ENCODE measurements around the gene RNPS1.

- TF ChIP-seq, protein P1, sequence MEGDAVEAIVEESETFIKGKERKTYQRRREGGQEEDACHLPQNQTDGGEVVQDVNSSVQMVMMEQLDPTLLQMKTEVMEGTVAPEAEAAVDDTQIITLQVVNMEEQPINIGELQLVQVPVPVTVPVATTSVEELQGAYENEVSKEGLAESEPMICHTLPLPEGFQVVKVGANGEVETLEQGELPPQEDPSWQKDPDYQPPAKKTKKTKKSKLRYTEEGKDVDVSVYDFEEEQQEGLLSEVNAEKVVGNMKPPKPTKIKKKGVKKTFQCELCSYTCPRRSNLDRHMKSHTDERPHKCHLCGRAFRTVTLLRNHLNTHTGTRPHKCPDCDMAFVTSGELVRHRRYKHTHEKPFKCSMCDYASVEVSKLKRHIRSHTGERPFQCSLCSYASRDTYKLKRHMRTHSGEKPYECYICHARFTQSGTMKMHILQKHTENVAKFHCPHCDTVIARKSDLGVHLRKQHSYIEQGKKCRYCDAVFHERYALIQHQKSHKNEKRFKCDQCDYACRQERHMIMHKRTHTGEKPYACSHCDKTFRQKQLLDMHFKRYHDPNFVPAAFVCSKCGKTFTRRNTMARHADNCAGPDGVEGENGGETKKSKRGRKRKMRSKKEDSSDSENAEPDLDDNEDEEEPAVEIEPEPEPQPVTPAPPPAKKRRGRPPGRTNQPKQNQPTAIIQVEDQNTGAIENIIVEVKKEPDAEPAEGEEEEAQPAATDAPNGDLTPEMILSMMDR (IDR thresholded peaks at IDR 0.05), result no peak
- no peak for TF ChIP-seq POLR2A (IDR thresholded peaks at IDR 0.05)
Measured at GRCh38 chr16:2243781-2244180, 24.1 kb downstream of the RNPS1 start.
